ENCODE measurements around the gene CLSTN2. TPM values are rescaled to one million over a fixed set of nuclear protein-coding genes. Genes with fewer than 3 reads are reported as not detected.

CLSTN2 gene
- total RNA-seq, 1 donor from 2014 or later, result 65.0 TPM

- peaks cover 5% of the 10 kb centered on the region for H3K36me3 Mint-ChIP-seq (ENCODE audit: low read depth)
- H3K4me1 Mint-ChIP-seq (ENCODE audit: low read depth), result no peaks in the 10 kb centered on the region
- no peak for DNase-seq (ENCODE audit: low spot score)
- no peak overlapping the region for H3K27ac Mint-ChIP-seq (ENCODE audit: unreplicated experiment)
- no peaks in the 10 kb centered on the region for H3K27me3 Mint-ChIP-seq (ENCODE audit: low read depth)
- H3K9me3 Mint-ChIP-seq (ENCODE audit: low read depth), result peaks cover 16% of the 10 kb centered on the region
- H3K4me3 Mint-ChIP-seq (ENCODE audit: unreplicated experiment), result no peak overlapping the region
- TF ChIP-seq CTCF (IDR thresholded peaks at IDR 0.05), result no peak
These were observed 262.0 kb downstream of the CLSTN2 start for GRCh38 chr3:140196970-140197369.

- Mint-ChIP-seq H3K27me3 (ENCODE audit: low read depth) (no peaks in the 10 kb centered on the region), H3K36me3 (ENCODE audit: low read depth) (peaks cover 5% of the 10 kb centered on the region), H3K27ac (ENCODE audit: unreplicated experiment) (no peak overlapping the region), H3K9me3 (ENCODE audit: low read depth) (peaks cover 8% of the 10 kb centered on the region), H3K4me3 (ENCODE audit: unreplicated experiment) (no peak overlapping the region), H3K4me1 (ENCODE audit: low read depth) (no peaks in the 10 kb centered on the region)
- TF ChIP-seq CTCF (IDR thresholded peaks at IDR 0.05), result no peak
- DNase-seq (ENCODE audit: low spot score), result no peak
These were observed 263.3 kb downstream of the CLSTN2 start for GRCh38 chr3:140198242-140198641.

- Mint-ChIP-seq H3K4me3 (ENCODE audit: unreplicated experiment) (no peak overlapping the region), H3K4me1 (ENCODE audit: low read depth) (no peaks in the 10 kb centered on the region), H3K27ac (ENCODE audit: unreplicated experiment) (no peak overlapping the region), H3K9me3 (ENCODE audit: low read depth) (no peaks in the 10 kb centered on the region), H3K36me3 (ENCODE audit: low read depth) (peaks cover 4% of the 10 kb centered on the region), H3K27me3 (ENCODE audit: low read depth) (no peaks in the 10 kb centered on the region)
- no peak for TF ChIP-seq CTCF (IDR thresholded peaks at IDR 0.05)
- no peak for DNase-seq (ENCODE audit: low spot score)
These were observed 264.0 kb downstream of the CLSTN2 start for GRCh38 chr3:140199008-140199407.

- no peaks in the 10 kb centered on the region for H3K9me3 Mint-ChIP-seq (ENCODE audit: low read depth)
- DNase-seq (ENCODE audit: low spot score), result no peak
- no peak for TF ChIP-seq CTCF (IDR thresholded peaks at IDR 0.05)
- H3K4me1 Mint-ChIP-seq (ENCODE audit: low read depth), result no peaks in the 10 kb centered on the region
- no peaks in the 10 kb centered on the region for H3K27me3 Mint-ChIP-seq (ENCODE audit: low read depth)
- no peak overlapping the region for H3K4me3 Mint-ChIP-seq (ENCODE audit: unreplicated experiment)
- no peak overlapping the region for H3K27ac Mint-ChIP-seq (ENCODE audit: unreplicated experiment)
- peaks cover 1% of the 10 kb centered on the region for H3K36me3 Mint-ChIP-seq (ENCODE audit: low read depth)
These were observed 264.8 kb downstream of the CLSTN2 start for GRCh38 chr3:140199743-140200142.

GRCh38 chr3:140203510-140203909 is 268.5 kb downstream of the CLSTN2 start:
- Mint-ChIP-seq H3K27me3 (ENCODE audit: low read depth) (no peaks in the 10 kb centered on the region), H3K27ac (ENCODE audit: unreplicated experiment) (no peak overlapping the region)

More at GRCh38 chr3:140203510-140203909, 268.5 kb downstream of the CLSTN2 start:
- H3K4me3 Mint-ChIP-seq (ENCODE audit: unreplicated experiment), result no peak overlapping the region
- no peaks in the 10 kb centered on the region for H3K4me1 Mint-ChIP-seq (ENCODE audit: low read depth)
- TF ChIP-seq CTCF (IDR thresholded peaks at IDR 0.05), result no peak
- no peaks in the 10 kb centered on the region for H3K9me3 Mint-ChIP-seq (ENCODE audit: low read depth)
- DNase-seq (ENCODE audit: low spot score), result no peak
- peaks cover 1% of the 10 kb centered on the region for H3K36me3 Mint-ChIP-seq (ENCODE audit: low read depth)
